Common myeloid progenitor, CD34-positive (primary cell): ENCODE measurements around the gene CCDC127. TPM values are rescaled to one million over a fixed set of nuclear protein-coding genes. Genes with fewer than 3 reads are reported as not detected.
A peak's percentile ranks its signal among the peaks of the same experiment; 100 is the strongest.
"Not testable (repeated sequence)": the region's sequence is repeated elsewhere in the genome, so short reads cannot be mapped to it uniquely, and the experiment has no call there.

Experiments used
- CTCF ChIA-PET: fragments of 350-600 bp; sonication (Branson Sonifier 250); formaldehyde crosslinking; loops from one replicate; lab custom pipeline; 2021; ENCODE audit warnings: antibody characterized with exemption; lab: Charles Lee
- POLR2A ChIA-PET: fragments of 350-600 bp; sonication (Branson Sonifier 250); formaldehyde crosslinking; loops from one replicate; lab custom pipeline; 2021; ENCODE audit warnings: antibody characterized with exemption; lab: Charles Lee
- DNase-seq, 3 donors: peaks; one replicate each; pipeline versions ENCODE4 v3.0.0 to v3.0.0-alpha.2; 2013
- H3K27ac ChIP-seq, 2 experiments: 1 replicate in 1 of 2; 2 replicates in 1 of 2; pipeline ENCODE4 v1.7.0; 2013; ENCODE audit warnings: inconsistent platforms in 2 of 2, low read length in 2 of 2, mild to moderate bottlenecking in 2 of 2, low read depth in 1 of 2, moderate library complexity in 1 of 2; ENCODE audit not compliant: severe bottlenecking in 2 of 2, insufficient read depth in 1 of 2, poor library complexity in 1 of 2
- H3K27me3 ChIP-seq, 5 experiments: replicated peaks in 2 of 5; 1 replicate in 3 of 5; 2 replicates in 2 of 5; pipeline versions ENCODE4 v1.6.1 to v1.7.0; 2013; ENCODE audit warnings: low read length in 4 of 5, mild to moderate bottlenecking in 2 of 5, moderate library complexity in 2 of 5, inconsistent platforms in 1 of 5; ENCODE audit not compliant: insufficient read depth in 5 of 5, control insufficient read depth in 4 of 5
- H3K36me3 ChIP-seq, 4 experiments: 1 replicate in 2 of 4; 2 replicates in 2 of 4; pipeline versions ENCODE4 v1.6.1 to v1.7.0; 2013; ENCODE audit warnings: low read length in 3 of 4, control low read depth in 1 of 4, mild to moderate bottlenecking in 1 of 4; ENCODE audit not compliant: control insufficient read depth in 4 of 4, insufficient read depth in 4 of 4
- H3K4me1 ChIP-seq, 4 experiments: 1 replicate in 3 of 4; 2 replicates in 1 of 4; pipeline versions ENCODE4 v1.6.1 to v1.7.1; 2013; ENCODE audit warnings: low read length in 3 of 4, mild to moderate bottlenecking in 3 of 4, control low read depth in 1 of 4, inconsistent platforms in 1 of 4, moderate library complexity in 1 of 4; ENCODE audit not compliant: control insufficient read depth in 4 of 4, insufficient read depth in 4 of 4; ENCODE audit errors: control extremely low read depth in 1 of 4
- H3K4me3 ChIP-seq, 7 experiments: 1 replicate in 4 of 7; 2 replicates in 3 of 7; pipeline versions ENCODE4 v1.5.1 to v1.7.0; 2013; ENCODE audit warnings: mild to moderate bottlenecking in 7 of 7, low read length in 6 of 7, moderate library complexity in 6 of 7, inconsistent platforms in 2 of 7, low read depth in 2 of 7, control low read depth in 1 of 7; ENCODE audit not compliant: insufficient read depth in 4 of 7, control insufficient read depth in 1 of 7; ENCODE audit errors: extremely low read depth in 1 of 7
- H3K9me3 ChIP-seq, 5 experiments: 1 replicate in 4 of 5; 2 replicates in 1 of 5; pipeline versions ENCODE4 v1.6.1 to v1.7.1; 2013; ENCODE audit warnings: low read length in 4 of 5, mild to moderate bottlenecking in 2 of 5, inconsistent platforms in 1 of 5, low read depth in 1 of 5, moderate library complexity in 1 of 5; ENCODE audit not compliant: control insufficient read depth in 4 of 5, insufficient read depth in 2 of 5; ENCODE audit errors: control extremely low read depth in 1 of 5
- WGBS: methylation state at CpG from one replicate; pipeline ENCODE4 v1.1.5; 2013; ENCODE audit not compliant: insufficient coverage; 5-methylcytosine and 5-hydroxymethylcytosine counted together
- polyA plus RNA-seq: library from polyadenylated mRNA; unstranded; fragments of 120-200 nt; gene quantifications from one replicate; pipeline ENCODE4 v1.2.1, GENCODE V29; 2013

CCDC127 gene
- polyA plus RNA-seq: 2.2 TPM

GRCh38 chr5:217494-218456, at the start of gene CCDC127, which contains the start of gene SDHA:
Gene CCDC127 (minus strand): TSS chr5:218153. CDS start chr5:216849, 1,304 bp downstream.
Gene SDHA (plus strand): TSS chr5:218320. CDS start chr5:218356, 36 bp downstream.
- Histone ChIP-seq H3K27ac (peak within 1 kb of the TSS; percentile 70 to 87), H3K4me3 (peak within 1 kb of the TSS; percentile 75 to 96 (median 93)), H3K4me1 (peaks cover 0 to 34% (median 14%) of the 10 kb centered on the region in 4 experiments), H3K36me3 (peaks cover 0 to 11% (median 5%) of the 10 kb centered on the region in 4 experiments)
- not testable (repeated sequence) for H3K9me3 ChIP-seq, H3K27me3 ChIP-seq
- ChIA-PET CTCF (interaction anchor here (1.1 to 3.2 kb wide), 4 partner anchors 15 to 30 kb away, joined by 3 to 16 read pairs (median 4); no protein-coding TSS in a partner anchor), POLR2A (interaction anchor here (1.0 to 1.5 kb wide), 2 partner anchors 29 to 64 kb away, joined by 3 to 4 read pairs; no protein-coding TSS in a partner anchor)
- peak; percentile 92 to 96 (median 94) for DNase-seq
- under 1% methylated on average over 60 of the region's 75 CpGs for WGBS

- ChIA-PET CTCF (interaction anchor here (2.7 kb wide), 1 partner anchor 22 kb away, joined by 8 read pairs; no protein-coding TSS in a partner anchor), POLR2A (no interaction called here)
- 100% methylated on average over 1 of the region's 1 CpG for WGBS
- Histone ChIP-seq H3K4me1 (peaks cover 0 to 23% (median 5%) of the 10 kb centered on the region in 4 experiments), H3K27ac (no peak overlapping the region), H3K4me3 (no peak overlapping the region), H3K36me3 (peaks cover 0 to 14% (median 11%) of the 10 kb centered on the region in 4 experiments), H3K9me3 (no peaks in the 10 kb centered on the region), H3K27me3 (no peaks in the 10 kb centered on the region)
- no peak for DNase-seq
These were observed 49.8 kb upstream of the CCDC127 start for GRCh38 chr5:267716-268115.

- peaks cover 0 to 14% (median 11%) of the 10 kb centered on the region in 4 experiments for H3K36me3 ChIP-seq
- peaks cover 0 to 23% (median 4%) of the 10 kb centered on the region in 4 experiments for H3K4me1 ChIP-seq
- CTCF ChIA-PET, DNase-seq, H3K9me3 ChIP-seq, H3K27ac ChIP-seq, H3K4me3 ChIP-seq, POLR2A ChIA-PET, H3K27me3 ChIP-seq: not testable (repeated sequence)
- 98% methylated on average over 19 of the region's 19 CpGs for WGBS
These were observed 48.5 kb upstream of the CCDC127 start for GRCh38 chr5:266311-267026.

- Histone ChIP-seq H3K27ac (peak overlapping the region in 1 of 2 experiments; percentile 22), H3K9me3 (no peaks in the 10 kb centered on the region), H3K4me3 (no peak overlapping the region), H3K4me1 (peaks cover 0 to 19% (median 2%) of the 10 kb centered on the region in 4 experiments), H3K27me3 (no peaks in the 10 kb centered on the region), H3K36me3 (peaks cover 0 to 14% (median 11%) of the 10 kb centered on the region in 4 experiments)
- 64% methylated on average over 7 of the region's 10 CpGs for WGBS
- ChIA-PET CTCF (no interaction called here), POLR2A (no interaction called here)
- DNase-seq: no peak
These were observed 46.4 kb upstream of the CCDC127 start for GRCh38 chr5:264338-264737.

- 43% methylated on average over 3 of the region's 9 CpGs for WGBS
- H3K27me3 ChIP-seq, CTCF ChIA-PET, POLR2A ChIA-PET, H3K9me3 ChIP-seq: not testable (repeated sequence)
- Histone ChIP-seq H3K4me3 (peak overlapping the region in 2 of 7 experiments; percentile 7 to 8), H3K27ac (peak overlapping the region in 1 of 2 experiments; percentile 22), H3K4me1 (peaks cover 0 to 19% (median 2%) of the 10 kb centered on the region in 4 experiments), H3K36me3 (peaks cover 0 to 14% (median 11%) of the 10 kb centered on the region in 4 experiments)
- peak; percentile 42 to 65 (median 63) for DNase-seq
These were observed 45.5 kb upstream of the CCDC127 start for GRCh38 chr5:263275-263974.

GRCh38 chr5:257148-257547, 39.2 kb upstream of the CCDC127 start:
- no peak overlapping the region for H3K27ac ChIP-seq
- peaks cover 0 to 16% (median 6%) of the 10 kb centered on the region in 4 experiments for H3K4me1 ChIP-seq
- WGBS: 96% methylated on average over 11 of the region's 13 CpGs
- POLR2A ChIA-PET: no interaction called here
- no peaks in the 10 kb centered on the region for H3K27me3 ChIP-seq
- CTCF ChIA-PET: interaction anchor here (2.6 kb wide), 1 partner anchor 10 kb away, joined by 9 read pairs; no protein-coding TSS in a partner anchor
- H3K4me3 ChIP-seq: no peak overlapping the region
- no peak for DNase-seq
- H3K9me3 ChIP-seq: peaks cover 0 to 8% (median 0%) of the 10 kb centered on the region in 5 experiments
- H3K36me3 ChIP-seq: peaks cover 0 to 30% (median 22%) of the 10 kb centered on the region in 4 experiments
